Measurements from ENCODE around the gene SLC41A2. TPM values are rescaled to one million over a fixed set of nuclear protein-coding genes. Genes with fewer than 3 reads are reported as not detected.

SLC41A2 gene
- total and polyA plus RNA-seq, 2 of the 13 experiments (the other 11 are each of a cell fraction or from before 2014, with no cell fraction given): 2.3 to 12.8 TPM

- Histone ChIP-seq H3K79me2 (ENCODE audit: insufficient read depth, low read length) (peaks cover 6% of the 10 kb centered on the region), H3K9me3 (ENCODE audit: low read length) (no peaks in the 10 kb centered on the region), H3K4me1 (ENCODE audit: insufficient read depth, low read length) (peaks cover 7% of the 10 kb centered on the region; the same call in 1 of the 2 replicates), H4K20me1 (ENCODE audit: insufficient read depth, low read length) (no peaks in the 10 kb centered on the region), H2AFZ (ENCODE audit: low read length) (no peak overlapping the region), H3K4me2 (ENCODE audit: low read depth, low read length) (no peak overlapping the region), H3K9ac (ENCODE audit: insufficient read depth, low read depth, low read length) (no peak overlapping the region), H3K36me3 (replicated peaks in 1 of 2; ENCODE audit: control insufficient read depth in 1 of 2, insufficient read depth in 2 of 2, low read length in 2 of 2) (peaks cover 8 to 48% of the 10 kb centered on the region in 2 experiments), H3K27ac (ENCODE audit: extremely low read length, insufficient read depth, low read length) (no peak overlapping the region), H3K4me3 (replicated peaks in 1 of 3; ENCODE audit: insufficient read depth in 1 of 3, low read depth in 2 of 3, low read length in 3 of 3) (no peak overlapping the region), H3K27me3 (ENCODE audit: control insufficient read depth in 1 of 2, insufficient read depth in 2 of 2, low read length in 2 of 2) (no peaks in the 10 kb centered on the region)
- WGBS (ENCODE audit: low lambda C conversion rate): 94% methylated on average over 3 of the region's 3 CpGs
- FAIRE-seq (no peak), DNase-seq (ENCODE audit: low spot score) (no peak), ATAC-seq (no peak)
- BruUV-seq (replicated peaks): no TSS peak
- CTCF ChIA-PET (ENCODE audit: low intra/inter-chr PET ratio, low total read pairs): no interaction called here
- in situ Hi-C loops (cut with HindIII; ENCODE audit: extremely low pct_ligation_motif_present, low pct_unique_long_range_greater_than_20kb) (loop anchor here (25.0 kb wide), 1 partner anchor 393 kb away; no protein-coding TSS in a partner anchor), intact Hi-C loops (cut with micrococcal nuclease; ENCODE audit: unreplicated experiment) (no loop called here)
- POLR2A ChIA-PET: no interaction called here
- TF ChIP-seq KDM6A (CRISPR knock-in tag; IDR thresholded peaks at IDR 0.05; ENCODE audit: low read depth) (no peak), SAP130 (CRISPR knock-in tag; IDR thresholded peaks at IDR 0.05; ENCODE audit: low read depth) (no peak), ZBED4 (CRISPR knock-in tag; IDR thresholded peaks at IDR 0.05; ENCODE audit: borderline replicate concordance) (no peak), SOX6 (IDR thresholded peaks at IDR 0.05) (no peak), SOX6 (CRISPR knock-in tag; IDR thresholded peaks at IDR 0.05) (no peak), ZNF737 (CRISPR knock-in tag; IDR thresholded peaks at IDR 0.05; ENCODE audit: borderline replicate concordance) (no peak), EEA1 (CRISPR knock-in tag; IDR thresholded peaks at IDR 0.05; ENCODE audit: borderline replicate concordance) (no peak), ZNF512 (CRISPR knock-in tag; IDR thresholded peaks at IDR 0.05) (no peak), NFAT5 (CRISPR knock-in tag; IDR thresholded peaks at IDR 0.05) (no peak), YY1 (IDR thresholded peaks at IDR 0.05; ENCODE audit: insufficient read depth, insufficient replicate concordance, low read depth, low read length) (no peak), MTA1 (CRISPR knock-in tag; IDR thresholded peaks at IDR 0.05; ENCODE audit: borderline replicate concordance) (no peak), RAD51 (IDR thresholded peaks at IDR 0.05; ENCODE audit: borderline replicate concordance) (no peak), TEAD3 (CRISPR knock-in tag; optimal IDR thresholded peaks at IDR 0.05; ENCODE audit: borderline replicate concordance) (no peak), ZNF839 (CRISPR knock-in tag; IDR thresholded peaks at IDR 0.05; ENCODE audit: borderline replicate concordance) (no peak)
- TF ChIP-seq, protein P1, sequence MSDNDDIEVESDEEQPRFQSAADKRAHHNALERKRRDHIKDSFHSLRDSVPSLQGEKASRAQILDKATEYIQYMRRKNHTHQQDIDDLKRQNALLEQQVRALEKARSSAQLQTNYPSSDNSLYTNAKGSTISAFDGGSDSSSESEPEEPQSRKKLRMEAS (IDR thresholded peaks at IDR 0.05): no peak
Measured at GRCh38 chr12:104994336-104994735, 36.2 kb upstream of the SLC41A2 start.

Data from HepG2 (cell line).